Measurements from ENCODE around the gene FRAT2.

FRAT2 gene

GRCh38 chr10:97331153-97331703, 3.3 kb downstream of the FRAT2 start:
- DNase-seq (ENCODE audit: insufficient read length, low spot score) (no peak), FAIRE-seq (no peak)
- no peak for TF ChIP-seq POLR2A (IDR thresholded peaks at IDR 0.05; ENCODE audit: low read depth, low read length)
- no peak for TF ChIP-seq SPI1 (IDR thresholded peaks at IDR 0.05; ENCODE audit: low read depth, low read length)
- TF ChIP-seq POLR2AphosphoS5 (IDR thresholded peaks at IDR 0.05; ENCODE audit: low read depth, low read length) = no peak
- no peak for TF ChIP-seq POU2F2 (IDR thresholded peaks at IDR 0.05; ENCODE audit: low read depth, low read length)
- no peak for TF ChIP-seq PAX5 (IDR thresholded peaks at IDR 0.05; ENCODE audit: insufficient read depth, low read length, severe bottlenecking)
- no peak for TF ChIP-seq TAF1 (IDR thresholded peaks at IDR 0.05; ENCODE audit: low read depth, low read length)

- FAIRE-seq = no peak
- no peak for DNase-seq (ENCODE audit: insufficient read length, low spot score)
- TF ChIP-seq SPI1 (IDR thresholded peaks at IDR 0.05; ENCODE audit: low read depth, low read length) (no peak), TAF1 (IDR thresholded peaks at IDR 0.05; ENCODE audit: low read depth, low read length) (no peak), POLR2A (IDR thresholded peaks at IDR 0.05; ENCODE audit: low read depth, low read length) (no peak), PAX5 (IDR thresholded peaks at IDR 0.05; ENCODE audit: insufficient read depth, low read length, severe bottlenecking) (no peak), POU2F2 (IDR thresholded peaks at IDR 0.05; ENCODE audit: low read depth, low read length) (no peak), POLR2AphosphoS5 (IDR thresholded peaks at IDR 0.05; ENCODE audit: low read depth, low read length) (no peak)
Measured at GRCh38 chr10:97329766-97330165, 4.8 kb downstream of the FRAT2 start.

- DNase-seq (ENCODE audit: insufficient read length, low spot score) (no peak), FAIRE-seq (peak; percentile 58)
- TF ChIP-seq SPI1 (IDR thresholded peaks at IDR 0.05; ENCODE audit: low read depth, low read length) (no peak), PAX5 (IDR thresholded peaks at IDR 0.05; ENCODE audit: insufficient read depth, low read length, severe bottlenecking) (no peak), TAF1 (IDR thresholded peaks at IDR 0.05; ENCODE audit: low read depth, low read length) (no peak), POLR2AphosphoS5 (IDR thresholded peaks at IDR 0.05; ENCODE audit: low read depth, low read length) (no peak), POU2F2 (IDR thresholded peaks at IDR 0.05; ENCODE audit: low read depth, low read length) (no peak), POLR2A (IDR thresholded peaks at IDR 0.05; ENCODE audit: low read depth, low read length) (no peak)
Measured at GRCh38 chr10:97328646-97329453, 5.7 kb downstream of the FRAT2 start.

- TF ChIP-seq PAX5 (IDR thresholded peaks at IDR 0.05; ENCODE audit: insufficient read depth, low read length, severe bottlenecking) (no peak), POLR2A (IDR thresholded peaks at IDR 0.05; ENCODE audit: low read depth, low read length) (no peak)
- no peak for DNase-seq (ENCODE audit: insufficient read length, low spot score)
- no peak for FAIRE-seq
Measured at GRCh38 chr10:97327348-97328294, 6.9 kb downstream of the FRAT2 start.

GRCh38 chr10:97325754-97326153, 8.8 kb downstream of the FRAT2 start:
- TF ChIP-seq POLR2A (IDR thresholded peaks at IDR 0.05; ENCODE audit: low read depth, low read length) (no peak), PAX5 (IDR thresholded peaks at IDR 0.05; ENCODE audit: insufficient read depth, low read length, severe bottlenecking) (no peak), TAF1 (IDR thresholded peaks at IDR 0.05; ENCODE audit: low read depth, low read length) (no peak), POU2F2 (IDR thresholded peaks at IDR 0.05; ENCODE audit: low read depth, low read length) (no peak), SPI1 (IDR thresholded peaks at IDR 0.05; ENCODE audit: low read depth, low read length) (no peak), POLR2AphosphoS5 (IDR thresholded peaks at IDR 0.05; ENCODE audit: low read depth, low read length) (no peak)
- no peak for DNase-seq (ENCODE audit: insufficient read length, low spot score)
- no peak for FAIRE-seq

- FAIRE-seq = no peak
- no peak for TF ChIP-seq TAF1 (IDR thresholded peaks at IDR 0.05; ENCODE audit: low read depth, low read length)
- no peak for TF ChIP-seq POLR2AphosphoS5 (IDR thresholded peaks at IDR 0.05; ENCODE audit: low read depth, low read length)
- no peak for TF ChIP-seq SPI1 (IDR thresholded peaks at IDR 0.05; ENCODE audit: low read depth, low read length)
- no peak for TF ChIP-seq POLR2A (IDR thresholded peaks at IDR 0.05; ENCODE audit: low read depth, low read length)
- TF ChIP-seq POU2F2 (IDR thresholded peaks at IDR 0.05; ENCODE audit: low read depth, low read length) = no peak
- DNase-seq (ENCODE audit: insufficient read length, low spot score) = no peak
Measured at GRCh38 chr10:97323501-97323900, 11.0 kb downstream of the FRAT2 start.

- no peak for DNase-seq (ENCODE audit: insufficient read length, low spot score)
- no peak for TF ChIP-seq SPI1 (IDR thresholded peaks at IDR 0.05; ENCODE audit: low read depth, low read length)
- no peak for TF ChIP-seq POLR2A (IDR thresholded peaks at IDR 0.05; ENCODE audit: low read depth, low read length)
- TF ChIP-seq TAF1 (IDR thresholded peaks at IDR 0.05; ENCODE audit: low read depth, low read length) = no peak
- no peak for TF ChIP-seq POLR2AphosphoS5 (IDR thresholded peaks at IDR 0.05; ENCODE audit: low read depth, low read length)
- no peak for TF ChIP-seq POU2F2 (IDR thresholded peaks at IDR 0.05; ENCODE audit: low read depth, low read length)
- no peak for TF ChIP-seq PAX5 (IDR thresholded peaks at IDR 0.05; ENCODE audit: insufficient read depth, low read length, severe bottlenecking)
- no peak for FAIRE-seq
Measured at GRCh38 chr10:97321804-97322190, 12.7 kb downstream of the FRAT2 start.

GRCh38 chr10:97321032-97321803, 13.3 kb downstream of the FRAT2 start:
- FAIRE-seq (no peak), DNase-seq (ENCODE audit: insufficient read length, low spot score) (no peak)
- TF ChIP-seq PAX5 (IDR thresholded peaks at IDR 0.05; ENCODE audit: insufficient read depth, low read length, severe bottlenecking) (no peak), POU2F2 (IDR thresholded peaks at IDR 0.05; ENCODE audit: low read depth, low read length) (no peak), SPI1 (IDR thresholded peaks at IDR 0.05; ENCODE audit: low read depth, low read length) (no peak), POLR2A (IDR thresholded peaks at IDR 0.05; ENCODE audit: low read depth, low read length) (no peak), POLR2AphosphoS5 (IDR thresholded peaks at IDR 0.05; ENCODE audit: low read depth, low read length) (no peak), TAF1 (IDR thresholded peaks at IDR 0.05; ENCODE audit: low read depth, low read length) (no peak)
